H1 (cell line): ENCODE results near the gene TFAP2A. TPM values are rescaled to one million over a fixed set of nuclear protein-coding genes. Genes with fewer than 3 reads are reported as not detected.

Experiments
- CHD1 ChIP-seq: IDR thresholded peaks from 2 replicates; pipeline ENCODE4 v1.6.1; 2012; ENCODE audit warnings: low read depth, low read length, improper control_type of control experiment
- polyA plus RNA-seq, 7 experiments: library from polyadenylated mRNA; depleted of rRNA in 3 of 7; stranded (reverse) in 5 of 7; unstranded in 2 of 7; fragments of >200 nt in 5 of 7; fragments of 200-250 nt in 2 of 7; gene quantifications; 1 replicate in 5 of 7; 2 replicates in 1 of 7; 4 replicates in 1 of 7; pipeline versions ENCODE4 v1.2.1 to v1.2.3, GENCODE V29; 2011 to 2013; ENCODE audit warnings: missing spikeins in 2 of 7, mixed read lengths in 2 of 7
- total RNA-seq: library from RNA; stranded (reverse); fragmentation: NEBNext Ultra II Directional; extraction: Animal tissue kit (Norgen Biotek cat#: 25700); gene quantifications from 2 replicates; pipeline ENCODE4 v1.2.1, GENCODE V29; 2021

Gene TFAP2A
- total and polyA plus RNA-seq, 2 of the 8 experiments (the other 6 are each of a cell fraction or from before 2014, with no cell fraction given): 0.23 TPM; not detected in 1

DNA sequence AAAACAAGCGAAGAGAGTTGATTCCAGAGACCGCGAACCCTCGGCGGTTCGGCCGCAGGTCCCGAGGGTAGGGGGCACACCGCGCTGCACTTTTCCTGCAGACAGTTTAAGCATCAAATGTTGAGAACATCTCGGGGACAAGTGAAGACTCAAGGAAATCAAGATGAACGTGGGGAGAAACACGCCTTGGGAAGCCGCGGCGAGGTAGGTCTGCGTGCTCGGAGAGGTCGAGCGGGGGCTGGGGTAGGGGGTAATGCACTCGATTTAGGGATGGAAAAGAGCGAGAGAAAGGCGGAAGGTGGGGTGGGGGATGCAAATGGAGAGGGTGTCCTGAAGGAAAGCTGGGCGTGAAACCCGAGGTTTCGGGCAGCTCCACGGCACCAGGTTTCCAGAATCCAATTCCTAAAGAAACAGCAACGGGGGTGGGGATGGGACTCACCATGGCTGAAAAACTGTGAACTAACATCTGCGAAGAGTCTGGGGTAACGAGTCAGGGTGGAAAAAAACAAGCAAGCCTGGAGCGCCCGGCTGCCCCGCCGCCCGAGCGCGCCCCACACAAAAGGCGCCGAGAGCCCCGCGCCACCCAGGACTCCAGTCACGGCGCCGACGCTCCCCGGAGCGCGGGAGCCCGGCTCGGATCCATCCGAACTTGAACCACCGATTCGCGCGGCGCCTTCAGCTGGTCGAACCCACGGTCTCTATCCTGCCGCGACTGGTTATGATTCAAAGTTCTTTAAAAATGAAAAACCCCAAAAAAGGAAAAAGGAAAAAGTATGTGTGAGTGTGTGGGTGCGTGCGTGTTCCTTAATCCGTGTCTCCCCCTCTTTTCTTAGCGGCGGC, 3.5 kb downstream of the TFAP2A start (continued):
- TF ChIP-seq CHD1: no peak
